Measurements from ENCODE around the gene PRR3. TPM values are rescaled to one million over a fixed set of nuclear protein-coding genes. Genes with fewer than 3 reads are reported as not detected.
"Not testable (repeated sequence)": the region's sequence is repeated elsewhere in the genome, so short reads cannot be mapped to it uniquely, and the experiment has no call there.

PRR3 gene
- total and polyA plus RNA-seq, 9 donors: 8.6 to 35.0 (median 20.9) TPM

DNA sequence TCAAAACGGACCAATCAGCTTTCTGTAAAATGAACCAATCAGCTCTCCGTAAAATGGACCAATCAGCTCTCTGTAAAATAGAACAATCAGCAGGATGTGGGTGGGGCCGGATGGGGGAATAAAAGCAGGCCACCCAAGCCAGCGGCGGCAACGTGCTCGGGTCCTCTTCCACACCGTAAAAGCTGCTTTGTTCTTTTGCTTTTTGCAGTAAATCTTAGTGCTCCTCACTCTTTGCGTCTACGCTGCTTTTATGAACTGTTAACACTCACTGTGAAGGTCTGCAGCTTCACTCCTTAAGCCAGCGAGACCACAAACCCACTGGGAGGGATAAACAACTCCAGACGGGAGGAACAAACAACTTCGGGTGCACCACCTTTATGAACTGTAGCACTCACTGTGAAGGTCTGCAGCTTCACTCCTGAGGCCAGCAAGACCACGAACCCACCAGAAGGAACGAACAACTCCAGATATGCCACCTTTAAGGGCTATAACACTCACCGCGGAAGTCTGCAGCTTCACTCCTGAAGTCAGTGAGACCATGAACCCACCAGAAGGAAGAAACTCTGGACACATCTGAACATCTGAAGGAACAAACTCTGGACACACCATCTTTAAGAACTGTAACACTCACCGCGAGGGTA lies 38.5 kb upstream of the PRR3 start:
- H3K27me3 ChIP-seq; intact Hi-C loops (cut with DNase I); H3K9me3 ChIP-seq; DNase-seq; H3K36me3 ChIP-seq; H3K4me3 ChIP-seq; H3K4me1 ChIP-seq (ENCODE audit: insufficient read depth); H3K27ac ChIP-seq: not testable (repeated sequence)
- 79 to 81% (median 80%) methylated on average over 19 of the region's 19 CpGs for WGBS, 3 donors

DNA sequence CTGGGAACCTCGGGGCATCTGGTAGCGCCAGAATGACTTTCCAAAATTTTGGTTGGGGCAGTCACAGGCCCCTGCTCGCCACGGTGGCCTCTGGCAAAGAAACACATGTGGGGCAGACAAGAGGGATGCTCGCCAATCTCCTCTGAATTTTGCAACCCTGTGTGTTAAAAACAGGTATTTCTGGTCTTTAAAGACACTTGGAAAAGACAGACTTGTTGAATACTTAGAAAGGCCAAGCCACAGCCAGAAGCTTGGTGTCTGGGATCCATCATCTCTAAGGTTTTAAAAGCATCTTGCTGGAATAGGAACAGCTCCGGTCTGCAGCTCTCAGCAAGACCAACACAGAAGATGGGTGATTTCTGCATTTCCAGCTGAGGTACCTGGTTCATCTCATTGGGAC lies 36.6 kb upstream of the PRR3 start:
- no peaks in the 10 kb centered on the region for H3K27me3 ChIP-seq
- intact Hi-C loops (cut with DNase I): no loop called here
- 87 to 94% (median 88%) methylated on average over 6 of the region's 6 CpGs for WGBS, 3 donors
- H3K4me3 ChIP-seq: no peak overlapping the region
- H3K36me3 ChIP-seq: no peaks in the 10 kb centered on the region
- H3K27ac ChIP-seq: no peak overlapping the region
- no peak for DNase-seq
- peaks cover 1% of the 10 kb centered on the region for H3K4me1 ChIP-seq (ENCODE audit: insufficient read depth)
- no peaks in the 10 kb centered on the region for H3K9me3 ChIP-seq
- no peak for TF ChIP-seq EP300 (IDR thresholded peaks at IDR 0.05)
- TF ChIP-seq CTCF (IDR thresholded peaks at IDR 0.05): no peak
- TF ChIP-seq POLR2A (IDR thresholded peaks at IDR 0.05): no peak

- H3K4me3 ChIP-seq; intact Hi-C loops (cut with DNase I); H3K27ac ChIP-seq: not testable (repeated sequence)
Observed at GRCh38 chr6:30521082-30521481, 36.0 kb upstream of the PRR3 start.

DNA sequence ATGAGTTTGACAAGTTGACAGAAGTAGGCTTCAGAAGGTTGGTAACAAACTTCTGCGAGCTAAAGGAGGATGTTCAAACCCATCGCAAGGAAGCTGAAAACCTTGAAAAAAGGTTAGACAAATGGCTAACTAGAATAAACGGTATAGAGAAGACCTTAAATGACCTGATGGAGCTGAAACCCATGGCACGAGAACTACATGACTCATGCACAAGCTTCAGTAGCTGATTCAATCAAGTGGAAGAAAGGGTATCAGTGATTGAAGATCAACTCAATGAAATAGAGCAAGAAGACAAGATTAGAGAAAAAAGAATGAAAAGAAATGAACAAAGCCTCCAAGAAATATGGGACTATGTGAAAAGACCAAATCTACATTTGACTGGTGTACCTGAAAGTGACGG lies 35.1 kb upstream of the PRR3 start:
- H3K4me3 ChIP-seq; H3K4me1 ChIP-seq (ENCODE audit: insufficient read depth); DNase-seq; intact Hi-C loops (cut with DNase I); H3K36me3 ChIP-seq; H3K27ac ChIP-seq; H3K27me3 ChIP-seq; H3K9me3 ChIP-seq: not testable (repeated sequence)
- 79 to 88% (median 85%) methylated on average over 5 of the region's 5 CpGs for WGBS, 3 donors

More at GRCh38 chr6:30521082-30521481, 36.0 kb upstream of the PRR3 start:
- WGBS, 3 donors: 73 to 78% (median 74%) methylated on average over 7 of the region's 7 CpGs
- not testable (repeated sequence) for H3K4me1 ChIP-seq (ENCODE audit: insufficient read depth); H3K27me3 ChIP-seq; DNase-seq; H3K36me3 ChIP-seq; H3K9me3 ChIP-seq

- WGBS, 3 donors: 92 to 95% (median 93%) methylated on average over 3 of the region's 3 CpGs
- intact Hi-C loops (cut with DNase I): not testable (repeated sequence)
Observed at GRCh38 chr6:30526444-30526843, 30.7 kb upstream of the PRR3 start.

DNA sequence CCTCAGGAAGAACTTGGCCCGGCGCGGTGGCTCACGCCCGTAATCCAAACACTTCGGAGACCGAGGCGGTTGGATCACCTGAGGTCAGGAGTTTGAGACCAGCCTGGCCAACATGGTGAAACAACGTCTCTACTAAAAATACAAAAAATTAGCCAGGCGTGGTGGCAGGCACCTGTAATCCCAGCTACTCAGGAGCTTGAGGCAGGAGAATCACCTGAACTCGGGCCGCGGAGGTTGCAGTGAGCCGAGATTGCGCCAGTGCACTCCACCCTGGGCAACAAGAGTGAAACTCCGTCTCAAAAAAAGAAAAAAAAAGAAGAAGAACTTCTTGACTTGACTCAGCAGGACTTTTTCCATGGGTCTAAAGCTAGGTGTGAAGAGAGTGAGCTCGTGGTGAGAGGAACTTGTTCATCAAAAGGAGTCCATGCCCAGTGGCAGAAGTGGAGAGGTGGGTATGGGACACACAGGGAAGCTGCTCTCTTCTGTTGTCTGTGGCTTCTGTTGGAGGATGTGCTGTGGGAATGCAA lies 27.7 kb upstream of the PRR3 start:
- H3K4me1 ChIP-seq (ENCODE audit: insufficient read depth); H3K36me3 ChIP-seq; intact Hi-C loops (cut with DNase I); DNase-seq; H3K4me3 ChIP-seq; H3K9me3 ChIP-seq; H3K27me3 ChIP-seq; H3K27ac ChIP-seq: not testable (repeated sequence)
- WGBS, 3 donors: 84 to 91% (median 89%) methylated on average over 17 of the region's 17 CpGs

More at GRCh38 chr6:30526444-30526843, 30.7 kb upstream of the PRR3 start:
- H3K9me3 ChIP-seq; H3K4me3 ChIP-seq; H3K4me1 ChIP-seq (ENCODE audit: insufficient read depth); DNase-seq; H3K27ac ChIP-seq; H3K27me3 ChIP-seq; H3K36me3 ChIP-seq: not testable (repeated sequence)

DNA sequence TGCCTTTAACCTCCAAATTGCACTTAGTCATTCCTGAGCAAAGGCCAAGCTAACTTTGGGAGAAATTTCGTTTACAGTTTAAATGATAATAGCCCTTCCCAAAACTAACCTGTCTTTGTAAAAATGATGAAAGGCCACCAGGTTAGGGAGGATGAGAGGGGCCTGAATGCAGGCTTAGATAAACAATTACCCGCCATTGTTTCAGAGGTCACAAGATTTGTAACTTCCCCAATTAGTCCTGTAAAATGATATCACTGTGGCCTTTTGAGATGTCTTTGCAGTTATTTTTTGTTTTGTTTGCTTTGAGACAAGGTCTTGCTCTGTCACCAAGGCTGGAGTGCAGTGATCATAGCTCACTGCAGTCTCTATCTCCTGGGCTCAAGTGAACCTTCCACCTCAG lies 27.1 kb upstream of the PRR3 start:
- no peak for DNase-seq
- Histone ChIP-seq H3K27me3 (no peaks in the 10 kb centered on the region), H3K27ac (no peak overlapping the region), H3K4me1 (ENCODE audit: insufficient read depth) (no peaks in the 10 kb centered on the region), H3K9me3 (no peaks in the 10 kb centered on the region), H3K36me3 (no peaks in the 10 kb centered on the region), H3K4me3 (no peak overlapping the region)
- intact Hi-C loops (cut with DNase I): loop anchor here in 3 of 4 donors (5.0 to 10.0 kb wide), 2 partner anchors 45 to 48 kb away; partner anchors contain the start of gene HLA-E (in 1 of the 3)
- no peak for TF ChIP-seq POLR2A (IDR thresholded peaks at IDR 0.05)
- no peak for TF ChIP-seq CTCF (IDR thresholded peaks at IDR 0.05)
- no peak for TF ChIP-seq EP300 (IDR thresholded peaks at IDR 0.05)
- 51 to 62% (median 62%) methylated on average over 2 of the region's 2 CpGs for WGBS, 3 donors

Measured in ovary (tissue), 9 donors.